Ureter (tissue), 1 donor: ENCODE data around the gene SIM2. TPM values are rescaled to one million over a fixed set of nuclear protein-coding genes. Genes with fewer than 3 reads are reported as not detected.
A peak's percentile ranks its signal among the peaks of the same experiment; 100 is the strongest.

ENCODE experiments used
- DNase-seq: peaks from one replicate; pipeline ENCODE4 v3.0.0-alpha.2; 2020; ENCODE audit warnings: low spot score
- total RNA-seq: library from RNA; stranded (reverse); gene quantifications from one replicate; pipeline ENCODE4 v1.2.4, GENCODE V29; 2023
- donor health status: DM: yes; HTN: yes; CAD: no.

Gene SIM2
- total RNA-seq, 1 donor from 2014 or later = 0.49 TPM

DNA sequence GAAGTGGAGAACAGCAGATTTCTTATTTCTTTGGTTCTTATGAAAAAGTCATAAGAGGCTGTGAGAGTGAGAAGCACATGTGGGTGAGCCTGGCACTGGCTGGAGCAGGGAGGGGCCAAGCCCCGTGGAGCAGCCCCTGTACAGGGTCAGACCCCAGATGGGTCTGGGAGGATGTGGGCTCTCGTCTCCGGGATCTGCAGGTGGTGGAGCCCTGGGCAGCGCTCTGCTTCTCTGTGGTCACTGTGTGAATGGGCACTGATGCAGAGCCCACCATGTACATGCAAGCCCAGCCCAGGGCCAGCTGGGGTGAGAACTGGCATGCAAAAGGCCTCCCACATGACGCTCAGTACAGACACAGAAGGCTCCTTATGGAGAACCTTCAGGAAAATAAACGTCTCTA lies 67.6 kb downstream of the SIM2 start:
- DNase-seq = no peak

DNA sequence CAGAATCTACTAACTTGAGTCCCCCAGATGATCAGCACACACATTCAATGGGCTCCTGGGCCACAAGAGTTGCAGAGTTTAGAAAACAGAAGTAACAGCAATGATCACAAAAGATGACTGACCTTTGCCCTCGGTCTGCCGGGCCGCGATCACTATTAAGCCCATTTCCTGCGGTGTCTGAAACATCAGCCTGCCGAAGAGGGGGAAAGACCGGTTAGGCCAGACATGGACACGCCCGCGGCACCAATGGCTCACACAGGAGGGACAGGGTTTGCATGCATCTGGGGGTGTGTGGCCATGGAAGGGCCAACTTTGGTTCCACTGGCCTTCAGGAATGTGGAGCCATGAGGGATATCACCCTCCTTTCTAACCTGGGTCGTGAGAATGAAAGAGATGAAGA lies 68.2 kb downstream of the SIM2 start:
- no peak for DNase-seq

DNA sequence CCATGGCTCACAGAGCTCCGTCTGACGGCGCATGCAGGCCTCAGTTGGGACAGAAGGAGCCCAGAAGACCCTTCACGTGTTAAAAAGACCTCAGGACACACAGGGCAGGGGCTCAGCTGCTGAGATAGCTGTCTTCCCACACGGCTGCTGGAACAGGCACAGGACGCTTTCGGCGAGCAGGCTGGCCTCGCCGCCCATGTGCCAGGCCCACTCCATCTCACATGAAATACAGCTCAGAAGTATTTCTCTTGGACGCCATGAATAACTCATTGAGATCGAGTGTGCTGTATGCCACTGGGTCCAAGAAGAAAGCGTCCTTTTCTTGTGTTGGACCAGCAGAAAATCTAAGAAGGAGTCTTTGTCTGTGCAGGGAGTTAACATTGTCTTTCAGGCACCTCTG lies 69.6 kb downstream of the SIM2 start:
- no peak for DNase-seq

DNA sequence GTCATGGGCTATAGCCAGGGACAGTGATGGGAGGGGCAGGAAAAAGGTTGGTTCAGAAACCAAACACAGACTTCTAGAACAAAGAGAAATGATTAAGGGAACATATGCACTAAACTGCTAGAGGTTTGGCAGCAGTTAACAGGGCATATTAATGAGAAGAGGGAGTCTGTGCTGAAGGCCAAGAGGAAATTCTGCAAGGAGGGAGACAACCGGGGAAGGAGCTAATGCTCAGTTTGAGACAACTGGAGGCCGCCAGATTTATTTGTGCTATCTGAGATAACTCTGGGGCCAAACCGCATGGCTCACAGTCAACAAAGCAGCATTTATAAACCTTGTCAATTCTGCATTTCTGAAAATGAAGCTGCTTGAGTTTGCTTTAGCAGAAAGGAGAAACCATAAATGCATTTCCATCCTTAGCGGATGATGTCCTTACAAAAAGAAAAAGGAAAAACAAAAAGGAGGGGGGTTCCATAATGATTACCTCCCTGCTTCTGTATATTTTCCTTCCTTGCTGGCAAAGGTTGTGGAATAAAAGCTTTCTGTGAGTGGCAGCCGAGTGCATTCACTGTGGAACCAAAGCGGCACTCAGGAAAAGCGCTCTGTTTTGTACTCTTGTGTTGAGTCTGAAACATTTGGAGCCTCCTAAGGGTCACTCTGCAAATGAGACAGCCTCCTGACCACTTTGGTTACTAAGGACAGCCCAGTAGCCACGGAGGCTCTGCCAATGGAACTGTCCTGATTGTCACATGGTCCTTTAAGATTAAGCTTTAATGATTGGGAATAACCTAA lies 70.3 kb downstream of the SIM2 start:
- no peak for DNase-seq

DNA sequence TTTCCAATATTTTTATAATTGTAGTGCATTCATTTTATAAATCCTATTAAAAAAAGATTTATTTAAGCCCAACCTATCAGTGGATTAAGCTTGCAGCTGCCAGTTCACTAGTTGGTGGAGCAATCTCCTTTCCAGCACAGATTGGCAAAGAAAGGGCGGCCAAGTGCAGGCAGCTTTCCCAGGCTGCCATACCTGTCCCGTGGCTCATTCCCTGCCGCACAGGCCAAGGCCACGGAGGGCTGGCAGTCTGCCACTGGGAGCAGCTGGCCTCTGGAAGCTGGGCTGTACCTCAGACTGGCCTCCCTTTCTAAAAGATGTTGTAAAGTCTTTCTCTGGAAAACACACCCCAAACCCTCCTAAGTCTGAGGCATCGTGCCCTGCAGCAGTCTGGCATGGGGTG lies 74.2 kb downstream of the SIM2 start:
- peak; percentile 54 for DNase-seq

DNA sequence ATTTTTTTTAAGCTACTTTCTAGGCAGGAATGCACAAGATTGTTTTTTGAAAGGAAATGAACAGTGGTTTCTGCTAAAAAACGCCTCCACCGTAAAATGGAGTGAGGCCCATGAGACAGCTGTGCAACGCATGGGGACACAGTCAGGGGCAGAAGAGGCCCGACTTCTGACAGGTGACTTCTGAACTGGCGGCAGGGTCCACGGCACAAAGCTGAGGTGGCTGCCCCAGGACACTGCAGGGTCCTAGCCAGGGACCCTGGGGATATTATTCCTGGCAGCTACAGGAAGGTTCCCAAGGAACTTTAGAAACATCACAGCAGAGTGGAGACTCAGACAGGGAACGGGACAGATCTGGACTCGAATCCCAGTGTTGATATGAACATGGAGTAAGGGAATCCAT lies 75.1 kb downstream of the SIM2 start:
- DNase-seq = no peak

DNA sequence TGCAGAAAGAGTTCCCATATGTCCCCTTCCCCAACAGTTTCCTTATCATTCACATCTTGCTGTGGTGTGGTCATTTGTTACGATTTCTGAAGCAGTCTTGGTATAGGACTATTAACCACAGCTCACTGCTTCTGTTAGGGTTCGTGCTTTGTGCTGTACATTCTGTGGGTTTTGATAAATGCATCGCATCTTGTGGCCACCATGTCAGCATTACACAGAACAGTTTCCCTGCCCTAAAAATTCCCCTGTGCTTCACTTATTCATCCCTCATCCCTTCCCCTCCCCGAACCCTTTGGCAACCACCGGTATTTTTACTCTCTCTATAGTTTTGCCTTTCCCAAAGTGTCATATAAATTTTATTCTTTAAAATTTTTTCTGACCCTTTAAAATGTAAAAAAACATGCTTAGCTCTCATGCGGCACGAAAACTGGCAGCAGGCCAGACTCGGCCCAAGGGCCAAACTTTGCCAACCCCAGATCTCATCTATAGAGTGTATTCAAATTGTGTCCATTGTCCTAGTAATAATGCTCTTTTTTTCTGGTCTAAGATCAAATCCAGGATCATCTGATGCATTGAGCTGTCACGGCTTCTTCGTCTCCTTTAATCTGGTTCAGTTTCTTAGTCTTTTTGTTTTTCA lies 78.2 kb downstream of the SIM2 start:
- DNase-seq = no peak

DNA sequence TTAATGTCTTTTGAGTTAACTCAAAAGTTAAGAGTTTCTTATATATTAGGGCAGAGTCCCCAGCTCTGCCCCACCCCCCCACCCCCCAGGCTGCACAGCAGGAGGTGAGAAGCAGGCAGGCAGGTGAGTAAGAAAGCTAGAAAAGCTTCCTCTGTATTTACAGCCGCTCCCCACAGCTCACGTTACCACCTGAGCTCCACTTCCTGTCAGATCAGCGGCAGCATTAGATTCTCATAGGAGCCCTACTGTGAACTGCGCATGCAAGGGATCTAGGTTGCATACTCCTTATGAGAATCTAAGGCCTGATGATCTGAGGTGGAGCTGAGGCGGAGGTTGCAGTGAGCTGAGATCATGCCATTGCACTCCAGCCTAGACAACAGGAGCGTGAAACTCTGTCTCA lies 81.9 kb downstream of the SIM2 start:
- no peak for DNase-seq

DNA sequence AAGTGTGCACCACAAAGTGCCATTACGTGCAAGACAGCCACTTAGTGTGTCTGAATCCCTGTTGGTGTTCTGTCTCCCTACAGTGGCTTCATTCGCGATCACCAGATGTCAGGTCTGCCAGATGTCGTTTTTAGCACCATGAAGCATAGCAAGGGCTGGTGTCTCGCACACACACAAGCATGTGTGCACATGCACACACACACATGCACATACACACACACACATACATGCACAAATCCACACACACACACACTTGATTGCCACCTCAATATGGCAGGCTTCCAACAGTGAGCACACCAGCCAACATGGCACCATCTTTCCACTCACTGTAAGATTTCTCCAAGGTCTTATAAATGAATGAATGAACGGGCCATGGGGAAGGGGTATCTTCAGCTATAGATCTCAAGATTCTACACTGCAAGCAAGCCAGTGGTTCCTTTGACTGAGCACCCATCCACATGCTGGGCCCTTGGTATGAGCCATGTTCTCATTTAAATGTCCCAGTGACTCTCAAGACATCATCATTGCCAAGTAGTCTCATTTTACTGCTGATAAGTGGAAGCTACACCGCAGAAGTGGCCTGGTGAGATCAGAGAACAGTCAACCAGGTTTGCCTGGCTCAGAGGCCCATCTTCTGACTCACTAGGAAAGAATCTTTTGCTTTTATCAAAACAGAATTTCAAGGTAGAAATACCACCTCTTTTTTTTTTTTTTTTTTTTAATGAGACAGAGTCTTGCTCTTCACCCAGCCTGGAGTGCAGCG lies 84.9 kb downstream of the SIM2 start:
- DNase-seq = no peak

DNA sequence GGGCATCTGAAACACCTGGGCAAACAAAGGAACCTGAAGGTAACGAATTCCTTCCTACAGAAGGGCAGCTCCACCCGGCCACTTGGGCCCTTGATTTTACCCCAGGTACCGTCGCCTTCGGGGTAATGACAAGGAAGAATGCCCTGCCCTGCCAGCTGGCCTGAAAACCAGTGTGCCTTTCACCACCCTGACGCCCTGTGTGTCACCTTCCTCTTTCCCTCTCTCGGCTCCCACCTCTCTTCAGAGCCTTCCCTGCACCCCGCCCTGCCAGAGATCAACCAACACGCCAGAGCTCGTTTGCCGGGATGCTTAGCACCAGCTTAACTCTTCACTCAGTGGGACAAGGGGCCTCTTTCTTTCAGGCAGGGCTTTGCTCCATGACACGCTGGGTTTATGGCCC lies 86.0 kb downstream of the SIM2 start:
- DNase-seq = no peak

DNA sequence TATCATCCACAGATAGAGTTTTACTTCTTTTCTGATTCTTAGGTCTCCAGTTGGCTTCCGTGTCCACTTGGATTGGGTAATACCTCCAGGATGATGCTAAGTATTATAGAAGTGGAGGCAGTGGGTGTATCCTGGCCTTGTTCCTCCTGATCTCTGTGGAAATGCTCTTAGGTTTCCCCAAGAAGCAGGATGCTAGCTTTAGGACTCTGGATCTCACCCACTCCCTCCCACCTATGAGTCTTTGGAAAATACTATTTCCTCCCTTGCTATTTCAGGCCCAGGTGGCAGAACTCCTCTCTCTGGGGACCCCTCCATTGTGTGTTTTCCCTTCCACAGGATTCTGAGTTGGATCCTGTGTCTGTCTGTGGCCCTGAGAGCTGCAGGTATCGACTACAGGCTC lies 86.7 kb downstream of the SIM2 start:
- DNase-seq = no peak

DNA sequence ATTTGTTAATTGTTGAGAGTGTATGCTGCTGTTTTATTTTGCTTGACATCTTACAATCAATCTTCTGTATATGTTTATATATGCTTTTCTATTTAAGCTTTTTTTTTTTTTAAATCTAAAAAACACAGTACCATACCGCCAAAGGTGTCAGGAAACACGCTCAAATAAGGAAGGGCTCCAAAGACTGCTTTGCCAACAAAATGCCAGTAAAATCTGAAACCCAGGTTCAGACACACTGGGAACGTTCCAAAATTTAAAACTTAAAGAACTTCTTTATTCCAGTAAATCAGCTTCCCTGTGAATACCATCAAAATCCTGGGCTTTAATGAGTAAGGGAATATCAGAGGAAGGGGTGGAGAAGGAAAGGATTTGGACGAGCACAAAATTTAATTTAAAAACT lies 87.3 kb downstream of the SIM2 start:
- no peak for DNase-seq

DNA sequence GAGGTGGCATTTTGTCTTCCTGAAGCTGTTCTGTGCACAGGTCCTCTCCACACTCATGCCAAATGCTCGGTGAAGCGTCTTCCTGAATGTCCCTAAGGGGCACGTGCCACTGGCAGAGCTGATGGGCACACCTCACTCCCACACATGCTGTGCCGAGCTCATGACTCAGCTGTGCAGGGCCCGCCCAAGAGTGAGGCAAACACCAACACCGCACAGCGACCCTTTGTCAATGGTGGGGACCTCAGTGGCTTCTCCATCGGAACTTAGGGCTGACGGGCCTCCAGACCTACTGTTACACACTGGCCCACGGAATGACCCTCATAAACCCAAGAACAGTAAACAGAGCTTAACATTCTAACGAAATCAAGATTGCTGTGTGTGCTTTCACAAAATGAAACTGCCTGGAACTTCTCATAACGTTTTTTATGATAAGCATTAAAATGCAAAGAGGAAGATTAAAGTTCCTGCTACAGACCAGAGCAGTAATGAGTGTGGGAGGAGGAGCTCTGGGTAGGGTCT lies 89.3 kb downstream of the SIM2 start:
- no peak for DNase-seq

DNA sequence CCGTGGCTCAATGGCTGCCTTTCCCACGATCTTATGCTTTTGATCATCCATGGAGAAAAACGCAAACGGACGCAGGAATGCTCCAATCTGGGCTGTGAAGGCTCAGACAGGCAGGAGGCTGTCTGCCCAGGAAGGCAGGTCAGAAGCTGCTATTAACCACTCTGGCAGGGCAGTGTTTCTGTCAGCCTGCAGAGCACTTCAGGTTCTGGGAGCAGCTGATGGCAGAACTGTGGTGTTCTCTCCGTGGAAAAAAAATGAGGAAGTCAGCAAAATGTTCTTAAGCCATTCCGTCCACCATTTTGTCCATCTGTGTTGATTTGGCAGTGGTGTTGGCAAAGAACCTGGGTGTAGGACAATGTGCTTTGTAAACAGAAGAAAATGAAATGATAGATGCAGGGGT lies 91.7 kb downstream of the SIM2 start:
- no peak for DNase-seq

DNA sequence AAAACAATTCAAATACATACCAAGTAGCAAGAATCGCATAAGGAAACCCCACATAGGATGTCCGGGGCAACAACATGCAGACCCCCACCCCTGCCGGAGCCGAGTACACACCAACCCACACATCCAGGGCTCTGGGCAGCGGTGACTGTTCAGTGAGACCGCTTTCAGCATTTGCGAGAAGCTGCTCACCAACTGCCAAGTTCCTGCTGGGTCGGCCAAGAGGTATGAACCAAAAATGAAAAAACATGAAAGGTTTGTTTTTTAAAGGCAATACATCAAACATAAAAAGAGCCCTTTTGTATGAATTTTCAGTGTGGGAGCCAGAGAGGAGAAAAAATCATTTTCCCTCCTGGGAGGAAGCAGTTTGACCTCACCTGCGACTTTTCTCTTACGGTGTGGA lies 92.3 kb downstream of the SIM2 start:
- no peak for DNase-seq

DNA sequence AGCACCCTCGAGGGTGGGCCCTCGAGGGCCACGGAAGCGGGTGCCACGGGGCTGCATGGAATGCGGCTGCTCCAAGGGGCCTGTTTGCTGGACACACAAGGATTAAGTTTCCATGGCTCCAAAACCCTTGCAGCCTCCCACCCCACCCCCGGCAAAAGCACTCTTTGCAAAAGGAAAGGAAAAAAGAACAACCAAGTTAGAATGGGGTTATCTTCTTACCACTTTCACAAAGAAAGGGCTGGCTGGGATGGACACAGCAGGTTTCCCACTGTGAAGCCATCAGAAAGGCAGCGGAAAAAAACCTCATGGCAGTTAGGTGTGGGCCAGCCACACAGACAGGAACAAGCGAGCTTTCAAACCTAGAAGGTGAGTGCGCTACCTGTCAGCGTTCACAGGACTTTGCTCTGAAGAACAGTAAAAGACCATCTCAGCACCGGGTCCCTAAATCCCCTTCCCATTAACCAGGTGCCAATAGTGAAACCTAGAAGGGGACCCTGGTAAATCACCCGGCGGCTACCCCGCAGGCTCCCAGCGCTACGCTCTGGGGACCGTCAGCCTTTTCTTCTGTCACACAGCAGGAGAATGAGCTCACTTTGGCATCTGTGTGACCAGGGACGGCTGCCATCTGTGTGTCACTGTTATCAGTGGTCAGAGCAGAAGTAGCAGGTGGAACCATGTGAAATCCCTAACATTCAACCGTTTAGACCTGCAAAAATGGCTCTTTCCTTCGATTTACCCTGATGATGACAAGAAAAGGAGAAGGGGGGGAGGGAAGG lies 93.0 kb downstream of the SIM2 start:
- no peak for DNase-seq

DNA sequence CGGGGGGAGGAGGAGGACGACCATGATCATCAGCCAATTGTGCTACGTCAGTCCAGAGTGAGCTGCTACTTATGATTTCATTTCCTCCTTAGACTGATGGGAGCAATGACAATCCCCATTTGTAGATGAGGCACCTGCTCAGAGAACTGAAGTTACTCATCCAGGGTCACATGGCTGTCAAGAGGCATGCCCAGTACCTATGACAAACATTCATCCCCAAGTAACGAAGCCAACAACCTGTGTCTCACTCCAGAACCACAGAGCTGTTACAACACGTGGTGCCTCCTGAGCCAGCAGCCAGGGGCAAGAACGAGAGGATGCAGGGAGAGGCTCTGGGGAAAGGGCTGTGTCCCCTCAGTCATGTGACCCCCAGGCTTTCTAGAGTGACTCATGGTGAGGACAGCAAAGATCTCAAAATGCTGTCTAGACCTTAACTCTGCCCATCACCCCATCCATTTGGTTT lies 93.6 kb downstream of the SIM2 start:
- no peak for DNase-seq

DNA sequence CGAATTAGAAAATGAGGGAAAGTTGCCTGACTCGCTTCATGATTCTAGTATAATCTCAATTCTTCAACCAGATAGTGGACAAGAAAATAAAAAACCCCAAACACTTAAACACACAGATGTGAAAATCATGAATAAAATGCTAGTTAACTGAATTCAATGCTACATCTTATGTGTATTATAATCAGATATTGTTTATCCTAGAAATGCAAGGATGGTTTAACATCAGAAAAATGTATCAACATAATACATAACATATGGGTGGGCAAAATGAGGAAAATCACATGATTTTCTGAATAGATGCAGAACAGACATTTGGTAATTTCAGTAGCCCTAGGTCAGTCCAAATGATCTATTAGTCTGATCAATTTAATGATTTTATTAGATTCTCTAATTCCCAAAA lies 97.2 kb downstream of the SIM2 start:
- no peak for DNase-seq

DNA sequence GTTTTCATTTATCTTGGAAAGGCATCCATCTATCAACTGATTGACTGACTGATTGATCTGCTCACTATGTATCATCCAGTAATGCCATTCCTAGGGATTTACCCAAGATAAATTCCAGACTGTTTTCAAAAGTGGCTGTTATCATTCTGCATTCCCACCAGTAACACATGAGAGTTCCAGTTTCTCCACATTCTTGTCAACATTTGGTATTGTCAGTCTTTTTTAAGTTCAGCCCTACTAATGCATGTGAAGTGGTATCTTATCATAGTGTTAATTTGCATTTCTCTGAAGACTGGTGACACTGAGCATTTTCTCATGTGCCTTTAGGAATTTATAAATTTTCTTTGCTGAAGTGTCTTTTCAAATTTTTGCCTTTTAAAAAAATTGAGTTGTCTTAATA lies 99.6 kb downstream of the SIM2 start:
- no peak for DNase-seq
